ENCODE measurements around the gene HOXB6. TPM values are rescaled to one million over a fixed set of nuclear protein-coding genes. Genes with fewer than 3 reads are reported as not detected.

HOXB6 gene
- total RNA-seq, 5 donors from 2014 or later (not counting 1 experiment from before 2014, with no cell fraction given): 0.16 to 0.33 TPM; not detected in 3

- ChIA-PET POLR2A (interaction anchor here in 1 of 2 donors (0.6 kb wide), 1 partner anchor 16 kb away, joined by 6 read pairs; no protein-coding TSS in a partner anchor), CTCF (interaction anchor here in 1 of 2 donors (0.6 to 0.8 kb wide), 2 partner anchors 47 to 1227 kb away, joined by 3 to 4 read pairs; partner anchors contain the start of gene HOXB5)
- peaks cover 25 to 54% of the 10 kb centered on the region in 2 experiments for H3K4me1 ChIP-seq (ENCODE audit: control insufficient read depth in 1 of 2, extremely low read depth in 1 of 2, insufficient read depth in 2 of 2, low read length in 2 of 2)
- H3K9me3 ChIP-seq: no peaks in the 10 kb centered on the region
- ATAC-seq (replicated peaks in 1 of 4): no peak
- peaks cover 0 to 11% of the 10 kb centered on the region in 2 donors for H3K36me3 ChIP-seq (ENCODE audit: control insufficient read depth in 2 of 2, extremely low read depth in 1 of 2, insufficient read depth in 1 of 2, low read length in 1 of 2)
- H3K27me3 ChIP-seq (replicated peaks in 1 of 2; ENCODE audit: control insufficient read depth in 2 of 2, extremely low read depth in 1 of 2, insufficient read depth in 2 of 2, low read length in 1 of 2): peaks cover 0 to 44% of the 10 kb centered on the region in 2 experiments
- Mint-ChIP-seq H3K27me3 (peaks cover 10 to 15% of the 10 kb centered on the region in 2 donors), H3K27ac (peak overlapping the region; percentile 59 to 96), H3K4me1 (peaks cover 44 to 55% (median 52%) of the 10 kb centered on the region in 3 donors), H3K9me3 (no peaks in the 10 kb centered on the region), H3K4me3 (peak overlapping the region; percentile 37 to 91 (median 90)), H3K36me3 (peaks cover 3% of the 10 kb centered on the region)
- peak overlapping the region; percentile 49 for H3K27ac ChIP-seq (ENCODE audit: low read length)
- WGBS (ENCODE audit: insufficient coverage): 60% methylated on average over 3 of the region's 10 CpGs
- DNase-seq: no peak
- H3K4me3 ChIP-seq (ENCODE audit: control insufficient read depth in 1 of 2, extremely low read depth in 1 of 2, low read length in 1 of 2): no peak overlapping the region
Measured at GRCh38 chr17:48546137-48546923, 58.5 kb downstream of the HOXB6 start.

Other genes with a start within 250 kb of the HOXB6 start
- gene SKAP1, start 174.8 kb downstream of the HOXB6 start, total RNA-seq: 100 to 1,000 TPM in 2 of 5 donors, 10 to 100 TPM in 3; 71.5 to 142 (median 80.4) TPM
- gene HOXB1, start 74.0 kb downstream of the HOXB6 start, total RNA-seq: not detected
- 10 to 100 TPM; 12.1 to 37.3 (median 25.6) TPM for gene HOXB2, start 59.9 kb downstream of the HOXB6 start, total RNA-seq
- gene HOXB4, start 26.6 kb downstream of the HOXB6 start, total RNA-seq: 1 to 10 TPM; 1.4 to 3.7 (median 1.5) TPM
- gene HOXB3, start 14.7 kb downstream of the HOXB6 start, total RNA-seq: 1 to 10 TPM; 3.5 to 7.7 (median 4.2) TPM
- not detected for gene HOXB5, start 11.2 kb downstream of the HOXB6 start, total RNA-seq
- under 1 TPM in 3 of 5 donors, not detected in 2; 0.47 to 0.66 (median 0.60) TPM for gene HOXB7, start 6.0 kb upstream of the HOXB6 start, total RNA-seq
- not detected for gene HOXB8, start 10.3 kb upstream of the HOXB6 start, total RNA-seq
- under 1 TPM in 4 of 5 donors, not detected in 1; 0.19 to 0.43 (median 0.30) TPM for gene HOXB9, start 21.4 kb upstream of the HOXB6 start, total RNA-seq
- gene PRAC1, start 117.5 kb upstream of the HOXB6 start, total RNA-seq: not detected
- not detected for gene PRAC2, start 118.2 kb upstream of the HOXB6 start, total RNA-seq
- under 1 TPM in 1 of 5 donors, not detected in 4; 0.13 TPM for gene HOXB13, start 123.8 kb upstream of the HOXB6 start, total RNA-seq
- not detected for gene TTLL6, start 212.2 kb upstream of the HOXB6 start, total RNA-seq
- gene CALCOCO2, start 226.0 kb upstream of the HOXB6 start, total RNA-seq: 100 to 1,000 TPM; 103 to 161 (median 129) TPM

All from T-cell (primary cell).